Uterus (tissue), 2 donors: ENCODE results near the gene MOG.

ENCODE experiments used
- POLR2A ChIP-seq, 2 donors: fragments of 450-650 bp; IDR thresholded peaks; one replicate each; pipeline ENCODE4 v1.6.1; 2016; ENCODE audit warnings: antibody characterized with exemption in 2 of 2, mild to moderate bottlenecking in 1 of 2, moderate library complexity in 1 of 2
- TF ChIP-seq, protein P1 (sequence below), 4 experiments: fragments of 200-600 bp in 2 of 4; fragments of 450-650 bp in 2 of 4; sonication (generic) in 2 of 4; IDR thresholded peaks; one replicate each; pipeline ENCODE4 v1.5.1; 2016 to 2019; ENCODE audit warnings: antibody characterized with exemption in 4 of 4, mild to moderate bottlenecking in 2 of 4, moderate library complexity in 1 of 4

DNA sequence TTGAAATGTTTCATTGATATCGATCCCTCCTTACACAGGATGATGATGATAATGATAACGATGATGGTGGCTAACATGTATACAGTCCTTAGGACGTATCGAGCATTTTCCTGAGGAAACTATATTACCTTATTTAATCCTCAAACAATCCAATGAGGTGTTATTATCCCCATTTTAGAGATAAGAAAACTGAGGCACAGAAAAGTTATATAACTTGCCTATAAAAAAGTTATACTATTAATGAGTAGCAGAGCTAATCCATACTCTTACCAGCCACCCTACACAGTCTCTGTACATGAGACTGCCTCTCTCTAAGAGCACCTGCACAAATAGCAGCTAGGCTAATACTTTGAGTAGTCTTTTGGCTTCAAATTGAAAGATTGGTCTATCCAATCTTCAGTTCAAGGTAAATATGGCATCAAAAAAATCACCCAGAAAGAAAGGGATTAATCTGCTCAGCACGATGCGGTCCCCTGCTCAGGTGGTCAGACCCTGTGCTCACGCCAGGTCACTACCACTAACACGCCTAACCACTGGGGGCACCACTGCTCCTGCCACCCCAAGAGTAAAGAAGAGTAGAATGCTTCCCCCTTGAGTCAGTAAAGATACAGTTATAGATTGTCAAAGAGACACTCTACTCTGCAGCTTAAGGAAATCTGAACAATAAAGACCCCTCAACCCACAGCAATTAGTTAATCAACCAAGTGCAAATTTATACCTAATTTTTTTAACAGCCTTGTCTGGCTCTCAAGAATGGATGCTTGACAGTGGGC, 38.9 kb upstream of the MOG start:
- TF ChIP-seq POLR2A (IDR thresholded peaks at IDR 0.05), result no peak
- TF ChIP-seq, protein P1, sequence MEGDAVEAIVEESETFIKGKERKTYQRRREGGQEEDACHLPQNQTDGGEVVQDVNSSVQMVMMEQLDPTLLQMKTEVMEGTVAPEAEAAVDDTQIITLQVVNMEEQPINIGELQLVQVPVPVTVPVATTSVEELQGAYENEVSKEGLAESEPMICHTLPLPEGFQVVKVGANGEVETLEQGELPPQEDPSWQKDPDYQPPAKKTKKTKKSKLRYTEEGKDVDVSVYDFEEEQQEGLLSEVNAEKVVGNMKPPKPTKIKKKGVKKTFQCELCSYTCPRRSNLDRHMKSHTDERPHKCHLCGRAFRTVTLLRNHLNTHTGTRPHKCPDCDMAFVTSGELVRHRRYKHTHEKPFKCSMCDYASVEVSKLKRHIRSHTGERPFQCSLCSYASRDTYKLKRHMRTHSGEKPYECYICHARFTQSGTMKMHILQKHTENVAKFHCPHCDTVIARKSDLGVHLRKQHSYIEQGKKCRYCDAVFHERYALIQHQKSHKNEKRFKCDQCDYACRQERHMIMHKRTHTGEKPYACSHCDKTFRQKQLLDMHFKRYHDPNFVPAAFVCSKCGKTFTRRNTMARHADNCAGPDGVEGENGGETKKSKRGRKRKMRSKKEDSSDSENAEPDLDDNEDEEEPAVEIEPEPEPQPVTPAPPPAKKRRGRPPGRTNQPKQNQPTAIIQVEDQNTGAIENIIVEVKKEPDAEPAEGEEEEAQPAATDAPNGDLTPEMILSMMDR (IDR thresholded peaks at IDR 0.05), result peak in 1 of 4 experiments; percentile 5
